ENCODE measurements around the gene BMAL1.

The BMAL1 gene

DNA sequence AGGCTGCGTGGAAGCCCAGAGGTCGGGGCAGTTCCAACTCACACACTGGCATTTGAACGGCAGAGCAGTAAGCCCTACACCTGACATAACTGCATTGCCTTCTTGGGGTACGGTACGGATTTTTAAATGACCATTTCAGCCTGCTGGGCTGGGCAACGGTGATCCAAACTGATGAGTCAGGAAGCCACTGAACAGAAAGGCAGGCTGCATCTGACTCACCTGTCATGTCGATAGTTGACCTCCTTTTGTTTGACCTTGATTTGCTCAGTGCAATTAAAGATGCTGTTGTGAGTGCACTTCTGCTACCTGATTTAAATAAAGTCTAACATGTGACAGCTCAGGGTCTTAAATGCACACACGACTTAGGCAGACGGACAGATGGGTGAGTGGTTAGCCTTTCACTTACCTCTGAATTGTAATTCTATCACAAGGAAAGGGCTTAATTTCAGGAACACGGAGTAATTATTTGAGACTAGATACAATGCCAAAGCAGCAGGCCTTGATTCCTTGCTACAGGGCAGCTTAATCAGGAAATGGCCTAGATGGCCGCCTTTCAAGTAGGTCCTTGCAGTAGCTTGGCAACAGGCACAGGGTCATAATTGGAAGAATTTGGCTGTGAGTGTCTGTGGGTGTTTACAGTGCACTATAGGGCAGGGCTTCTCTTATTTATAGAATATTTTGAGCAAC lies 52.2 kb downstream of the BMAL1 start:
- no peak overlapping the region for H3K4me3 ChIP-seq (ENCODE audit: low read depth, low read length)
- DNase-seq = peak; percentile 43
- H3K36me3 ChIP-seq = no peaks in the 10 kb centered on the region
- peaks cover 4% of the 10 kb centered on the region; the same call in 1 of the 2 replicates for H3K4me1 ChIP-seq
- H3K27me3 ChIP-seq = no peaks in the 10 kb centered on the region
- no peaks in the 10 kb centered on the region for H3K9me3 ChIP-seq
- no peak for TF ChIP-seq CTCF (IDR thresholded peaks at IDR 0.05; ENCODE audit: low read depth, low read length)

- Histone ChIP-seq H3K4me3 (ENCODE audit: low read depth, low read length) (no peak overlapping the region), H3K9me3 (no peaks in the 10 kb centered on the region), H3K36me3 (no peaks in the 10 kb centered on the region), H3K27me3 (no peaks in the 10 kb centered on the region), H3K4me1 (peaks cover 4% of the 10 kb centered on the region; the same call in 1 of the 2 replicates)
- no peak for TF ChIP-seq CTCF (IDR thresholded peaks at IDR 0.05; ENCODE audit: low read depth, low read length)
- no peak for DNase-seq
These were observed 54.5 kb downstream of the BMAL1 start for GRCh38 chr11:13332124-13332523.

- Histone ChIP-seq H3K4me1 (peaks cover 4% of the 10 kb centered on the region; the same call in 1 of the 2 replicates), H3K9me3 (no peaks in the 10 kb centered on the region), H3K4me3 (ENCODE audit: low read depth, low read length) (no peak overlapping the region), H3K36me3 (no peaks in the 10 kb centered on the region), H3K27me3 (no peaks in the 10 kb centered on the region)
- DNase-seq = no peak
- TF ChIP-seq CTCF (IDR thresholded peaks at IDR 0.05; ENCODE audit: low read depth, low read length) = no peak
These were observed 55.9 kb downstream of the BMAL1 start for GRCh38 chr11:13333456-13333957.

DNA sequence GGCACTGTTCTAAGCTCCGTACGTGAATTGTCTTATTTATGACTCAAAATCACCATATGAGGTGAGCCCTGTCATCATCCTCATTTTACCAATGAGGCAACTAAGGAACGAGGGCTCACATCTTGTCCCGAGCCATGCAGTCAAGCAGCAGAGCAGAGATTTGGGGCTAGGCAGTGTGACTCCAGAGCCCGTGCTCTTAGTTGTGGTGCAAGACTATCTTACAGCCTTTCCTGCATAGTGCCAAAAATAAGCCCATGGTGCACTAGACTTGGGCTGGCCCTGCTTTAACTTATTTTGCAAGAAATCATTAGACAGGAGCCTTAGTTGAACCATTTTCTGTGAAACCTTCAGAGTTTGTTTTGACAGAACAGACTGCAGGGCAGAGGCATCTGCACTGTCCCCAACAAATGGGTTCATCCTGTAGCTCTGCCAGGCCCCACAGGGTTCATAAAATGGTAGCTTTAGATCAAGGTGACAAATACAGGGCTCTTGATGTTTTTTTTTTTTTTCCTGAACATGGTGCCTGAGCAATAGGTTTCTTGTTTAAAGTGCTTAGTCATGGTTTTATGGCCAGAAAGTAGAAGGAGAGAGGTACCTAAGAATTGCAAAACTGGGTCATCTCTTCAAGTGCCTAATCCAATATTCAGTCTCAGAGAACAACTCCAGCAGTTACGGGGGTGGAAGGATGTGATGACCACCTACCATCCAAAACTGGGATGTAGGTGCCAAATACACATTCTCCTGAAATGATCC lies 56.6 kb downstream of the BMAL1 start:
- H3K4me1 ChIP-seq = peaks cover 4% of the 10 kb centered on the region; the same call in 1 of the 2 replicates
- DNase-seq = no peak
- no peak for TF ChIP-seq CTCF (IDR thresholded peaks at IDR 0.05; ENCODE audit: low read depth, low read length)

GRCh38 chr11:13335319-13335718 lies 57.7 kb downstream of the BMAL1 start:
- Histone ChIP-seq H3K9me3 (no peaks in the 10 kb centered on the region), H3K4me3 (ENCODE audit: low read depth, low read length) (no peak overlapping the region), H3K27me3 (no peaks in the 10 kb centered on the region), H3K4me1 (peaks cover 4% of the 10 kb centered on the region; the same call in 1 of the 2 replicates), H3K36me3 (no peaks in the 10 kb centered on the region)
- DNase-seq = peak; percentile 53
- peak; percentile 81 for TF ChIP-seq CTCF (IDR thresholded peaks at IDR 0.05; ENCODE audit: low read depth, low read length)

More for the DNA sequence above, 56.6 kb downstream of the BMAL1 start:
- no peaks in the 10 kb centered on the region for H3K9me3 ChIP-seq
- no peak overlapping the region for H3K4me3 ChIP-seq (ENCODE audit: low read depth, low read length)
- no peaks in the 10 kb centered on the region for H3K27me3 ChIP-seq
- no peaks in the 10 kb centered on the region for H3K36me3 ChIP-seq

All from BE2C (cell line).